ENCODE results near the gene OSTN. TPM values are rescaled to one million over a fixed set of nuclear protein-coding genes. Genes with fewer than 3 reads are reported as not detected.

OSTN gene
- total RNA-seq, 2 experiments from 2014 or later: not detected

- Histone ChIP-seq H3K27me3 (ENCODE audit: control insufficient read depth in 1 of 2, insufficient read depth in 2 of 2, low read length in 2 of 2) (no peaks in the 10 kb centered on the region), H3K27ac (ENCODE audit: low read depth in 1 of 2, low read length in 2 of 2) (no peak overlapping the region), H3K9me3 (ENCODE audit: control insufficient read depth in 1 of 2, insufficient read depth in 1 of 2, low read length in 2 of 2) (peaks cover 0 to 6% of the 10 kb centered on the region in 2 experiments), H3K4me1 (ENCODE audit: insufficient read depth, low read length) (no peaks in the 10 kb centered on the region), H3K4me3 (ENCODE audit: low read length) (no peak overlapping the region), H3K36me3 (ENCODE audit: insufficient read depth, low read length) (no peaks in the 10 kb centered on the region)
- H3K27me3 Mint-ChIP-seq: no peaks in the 10 kb centered on the region
- POLR2A ChIA-PET: no interaction called here
- no peaks in the 10 kb centered on the region for H3K9me3 Mint-ChIP-seq
- intact Hi-C loops (cut with DNase I, micrococcal nuclease): no loop called here
- no peak for TF ChIP-seq CTCF (IDR thresholded peaks at IDR 0.05)
- ATAC-seq (ENCODE audit: poor library complexity): no peak
- no peak for DNase-seq
- H3K4me3 Mint-ChIP-seq: no peak overlapping the region
- CTCF ChIA-PET: no interaction called here
- no peaks in the 10 kb centered on the region for H3K4me1 Mint-ChIP-seq (ENCODE audit: low read depth)
- H3K36me3 Mint-ChIP-seq (ENCODE audit: low read depth): no peaks in the 10 kb centered on the region
- H3K27ac Mint-ChIP-seq: no peak overlapping the region
Observed at GRCh38 chr3:191192941-191193340, 6.1 kb upstream of the OSTN start.

- H3K4me1 Mint-ChIP-seq (ENCODE audit: low read depth): no peaks in the 10 kb centered on the region
- H3K4me3 ChIP-seq (ENCODE audit: low read length): no peak overlapping the region
- H3K9me3 Mint-ChIP-seq: no peaks in the 10 kb centered on the region
- H3K27me3 ChIP-seq (ENCODE audit: control insufficient read depth in 1 of 2, insufficient read depth in 2 of 2, low read length in 2 of 2): no peaks in the 10 kb centered on the region
- intact Hi-C loops (cut with DNase I, micrococcal nuclease): no loop called here
- no peaks in the 10 kb centered on the region for H3K27me3 Mint-ChIP-seq
- no peak for DNase-seq
- H3K27ac Mint-ChIP-seq: no peak overlapping the region
- H3K4me1 ChIP-seq (ENCODE audit: insufficient read depth, low read length): no peaks in the 10 kb centered on the region
- POLR2A ChIA-PET: no interaction called here
- no peak overlapping the region for H3K4me3 Mint-ChIP-seq
- no peak for TF ChIP-seq CTCF (IDR thresholded peaks at IDR 0.05)
- CTCF ChIA-PET: no interaction called here
- H3K36me3 ChIP-seq (ENCODE audit: insufficient read depth, low read length): no peaks in the 10 kb centered on the region
- H3K27ac ChIP-seq (ENCODE audit: low read depth in 1 of 2, low read length in 2 of 2): no peak overlapping the region
- no peak for ATAC-seq (ENCODE audit: poor library complexity)
- H3K9me3 ChIP-seq (ENCODE audit: control insufficient read depth in 1 of 2, insufficient read depth in 1 of 2, low read length in 2 of 2): peaks cover 0 to 6% of the 10 kb centered on the region in 2 experiments
- H3K36me3 Mint-ChIP-seq (ENCODE audit: low read depth): no peaks in the 10 kb centered on the region
Observed at GRCh38 chr3:191197761-191198306, 1.2 kb upstream of the OSTN start.

GRCh38 chr3:191198480-191198879, 561 bp upstream of the OSTN start:
- CTCF ChIA-PET: no interaction called here

More at GRCh38 chr3:191198480-191198879, 561 bp upstream of the OSTN start:
- Mint-ChIP-seq H3K4me3 (no peak overlapping the region), H3K27ac (no peak overlapping the region), H3K27me3 (no peaks in the 10 kb centered on the region), H3K4me1 (ENCODE audit: low read depth) (no peaks in the 10 kb centered on the region), H3K9me3 (no peaks in the 10 kb centered on the region), H3K36me3 (ENCODE audit: low read depth) (no peaks in the 10 kb centered on the region)
- intact Hi-C loops (cut with DNase I, micrococcal nuclease): no loop called here
- H3K36me3 ChIP-seq (ENCODE audit: insufficient read depth, low read length): no peaks in the 10 kb centered on the region
- H3K27me3 ChIP-seq (ENCODE audit: control insufficient read depth in 1 of 2, insufficient read depth in 2 of 2, low read length in 2 of 2): no peaks in the 10 kb centered on the region
- POLR2A ChIA-PET: no interaction called here
- DNase-seq: no peak
- no peaks in the 10 kb centered on the region for H3K4me1 ChIP-seq (ENCODE audit: insufficient read depth, low read length)
- ATAC-seq (ENCODE audit: poor library complexity): no peak
- no peak for TF ChIP-seq CTCF (IDR thresholded peaks at IDR 0.05)
- no peak overlapping the region for H3K4me3 ChIP-seq (ENCODE audit: low read length)
- peaks cover 0 to 6% of the 10 kb centered on the region in 2 experiments for H3K9me3 ChIP-seq (ENCODE audit: control insufficient read depth in 1 of 2, insufficient read depth in 1 of 2, low read length in 2 of 2)
- no peak overlapping the region for H3K27ac ChIP-seq (ENCODE audit: low read depth in 1 of 2, low read length in 2 of 2)
